GM21423 (cell line): Measurements from ENCODE around the gene NMRK2.
"Not testable (repeated sequence)": the region's sequence is repeated elsewhere in the genome, so short reads cannot be mapped to it uniquely, and the experiment has no call there.

ENCODE experiments used
- ATAC-seq: cut with Tn5 transposase; IDR thresholded peaks from one replicate; pipeline ENCODE4 v1.9.1; 2021; ENCODE audit warnings: mild to moderate bottlenecking, moderate library complexity; ENCODE audit not compliant: unreplicated experiment

NMRK2 gene

GRCh38 chr19:3936506-3937442 is 3.9 kb downstream of the NMRK2 start:
- no peak for ATAC-seq

GRCh38 chr19:3938300-3938950 is 5.6 kb downstream of the NMRK2 start:
- not testable (repeated sequence) for ATAC-seq

GRCh38 chr19:3942790-3943409 is 10.0 kb downstream of the NMRK2 start:
- no peak for ATAC-seq

DNA sequence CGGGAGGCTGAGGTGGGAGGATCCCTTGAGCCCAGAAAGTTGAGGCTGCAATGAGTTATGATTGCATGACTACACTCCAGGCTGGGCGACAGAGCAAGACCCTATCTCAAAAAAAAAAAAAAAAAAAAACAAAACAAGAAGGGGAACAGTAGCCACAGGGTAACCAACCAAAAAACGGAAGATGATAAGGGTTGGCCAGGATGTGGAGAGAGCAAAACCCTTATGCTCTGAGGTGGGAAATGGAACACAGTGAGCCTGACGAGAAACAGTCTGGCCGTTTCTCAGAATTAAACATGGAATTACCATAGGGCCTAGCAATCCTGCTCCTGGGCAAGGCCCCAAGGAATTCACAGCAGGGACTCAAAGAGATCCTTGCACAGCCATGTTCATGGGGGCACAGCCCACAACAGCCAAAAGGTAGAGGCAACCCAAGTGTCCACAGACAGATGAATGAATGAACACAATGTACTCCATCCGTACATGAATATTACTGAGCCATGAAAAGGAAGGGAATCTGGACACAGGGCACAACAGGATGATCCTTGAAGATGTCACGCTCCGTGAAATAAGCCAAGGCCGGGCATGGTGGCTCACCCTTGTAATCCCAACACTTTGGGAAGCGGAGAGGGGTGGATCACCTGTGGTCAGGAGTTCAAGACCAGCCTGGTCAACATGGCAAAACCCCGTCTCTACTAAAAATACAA is 11.3 kb downstream of the NMRK2 start:
- no peak for ATAC-seq

DNA sequence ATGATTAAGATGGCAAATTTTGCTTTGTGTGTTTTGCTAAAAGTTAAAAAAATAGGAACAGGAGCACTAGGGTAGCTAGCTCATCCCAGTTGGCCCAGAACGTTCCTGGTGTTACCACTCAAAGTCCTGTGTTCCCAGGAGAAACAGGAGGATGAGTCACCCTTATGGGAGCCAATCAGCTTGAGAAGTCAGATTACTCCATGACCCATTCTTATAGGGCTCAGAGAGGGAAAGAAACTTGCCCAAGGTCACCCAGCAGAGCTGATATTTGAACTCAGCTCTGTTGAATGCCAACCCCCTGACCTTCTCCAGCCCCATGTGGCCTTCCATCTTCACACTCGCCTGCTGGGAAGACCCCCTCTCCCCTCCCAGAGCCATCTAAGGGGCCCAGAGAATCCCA is 13.0 kb downstream of the NMRK2 start:
- no peak for ATAC-seq

DNA sequence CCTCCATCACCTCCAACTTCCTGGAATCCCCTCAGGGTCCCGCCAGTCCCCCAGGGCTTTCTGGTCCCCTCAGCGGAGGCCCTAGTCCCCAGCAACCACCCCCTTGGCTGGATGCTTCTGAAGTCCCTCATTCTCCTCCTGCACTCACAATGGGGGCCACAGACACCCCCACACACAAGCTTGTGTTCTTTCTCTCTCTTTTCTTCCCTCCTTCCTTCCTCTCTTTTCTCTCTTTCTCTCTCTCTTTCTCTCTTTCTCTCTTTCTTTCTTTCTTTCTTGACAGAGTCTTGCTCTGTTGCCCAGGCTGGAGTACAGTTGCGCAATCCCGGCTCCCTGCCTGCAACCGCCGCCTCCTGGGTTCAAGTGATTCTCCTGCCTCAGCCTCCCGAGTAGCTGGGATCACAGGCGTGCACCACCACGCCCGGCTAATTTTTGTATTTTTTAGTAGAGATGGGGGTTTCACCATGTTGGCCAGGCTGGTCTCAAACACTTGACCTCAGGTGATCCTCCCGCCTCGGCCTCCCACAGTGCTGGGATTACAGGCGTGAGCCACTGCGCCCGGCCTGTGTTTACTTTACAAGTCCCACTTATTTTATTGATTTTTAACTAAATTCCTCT is 14.6 kb downstream of the NMRK2 start:
- ATAC-seq: not testable (repeated sequence)

- no peak for ATAC-seq
These were observed 16.4 kb downstream of the NMRK2 start for GRCh38 chr19:3949294-3949693.

DNA sequence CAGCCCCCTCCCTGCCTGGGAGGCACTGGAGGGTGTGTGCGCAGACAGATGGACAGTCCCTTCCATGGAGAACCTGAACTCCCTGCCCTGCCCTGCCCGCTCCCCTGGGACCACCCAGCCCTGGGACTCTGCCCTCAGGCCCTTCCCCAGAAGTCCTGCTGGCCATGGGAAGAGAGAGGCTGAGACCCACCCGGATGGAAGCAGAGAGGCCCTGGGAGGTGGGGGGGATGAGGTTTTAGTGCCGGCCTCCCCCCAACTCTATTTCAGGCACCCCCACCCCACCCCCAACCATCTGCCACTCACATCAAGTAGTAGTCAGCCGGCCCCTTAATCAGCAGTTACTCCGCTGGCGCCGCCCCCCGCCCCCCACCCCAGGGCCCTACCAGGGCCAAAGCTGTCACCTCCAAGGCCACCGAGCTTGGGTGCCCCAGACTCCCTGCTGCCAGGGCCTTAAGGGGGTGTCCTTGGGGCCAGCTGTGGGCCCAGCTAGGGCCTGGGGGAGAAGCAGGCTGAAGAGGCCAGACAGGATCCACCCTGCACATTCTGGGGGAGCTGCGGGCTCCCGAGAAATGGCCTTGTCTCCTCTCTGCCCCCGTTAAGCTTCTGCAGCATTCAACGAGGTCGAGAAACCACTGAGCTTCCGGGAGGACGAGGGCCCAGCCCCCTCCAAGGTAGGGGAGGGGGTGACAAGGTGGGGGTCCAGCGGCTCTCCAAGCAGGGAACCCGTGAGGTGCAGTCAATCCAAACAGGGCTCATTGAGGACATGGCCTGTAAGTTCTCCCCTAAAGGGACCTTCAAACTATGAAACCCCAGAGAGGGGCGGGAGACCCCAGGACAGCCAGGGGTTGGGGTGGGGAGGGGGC is 17.4 kb downstream of the NMRK2 start:
- no peak for ATAC-seq

- no peak for ATAC-seq
These were observed 18.3 kb downstream of the NMRK2 start for GRCh38 chr19:3950871-3951861.

DNA sequence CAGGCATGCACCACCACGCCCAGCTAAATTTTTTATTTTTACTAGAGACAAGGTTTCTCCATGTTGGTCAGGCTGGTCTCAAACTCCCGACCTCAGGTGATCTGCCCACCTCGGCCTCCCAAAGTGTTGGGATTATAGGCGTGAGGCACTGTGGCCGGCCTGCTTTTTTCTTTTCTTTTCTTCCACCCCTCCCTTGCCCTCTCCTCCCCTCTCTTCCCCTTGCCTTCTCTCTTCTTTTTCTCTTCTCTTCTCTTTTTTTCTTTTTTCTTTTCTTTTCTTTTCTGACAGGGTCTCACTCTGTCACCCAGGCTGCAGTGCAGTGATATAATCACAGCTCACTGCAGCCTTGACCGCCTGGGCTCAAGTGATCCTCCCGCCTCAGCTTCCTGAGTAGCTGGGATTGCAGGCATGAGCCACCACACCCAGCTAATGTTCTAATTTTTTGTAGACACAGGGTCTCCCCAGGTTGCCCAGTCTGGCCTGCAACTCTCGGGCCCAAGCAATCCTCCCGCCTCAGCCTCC is 19.9 kb downstream of the NMRK2 start:
- not testable (repeated sequence) for ATAC-seq

DNA sequence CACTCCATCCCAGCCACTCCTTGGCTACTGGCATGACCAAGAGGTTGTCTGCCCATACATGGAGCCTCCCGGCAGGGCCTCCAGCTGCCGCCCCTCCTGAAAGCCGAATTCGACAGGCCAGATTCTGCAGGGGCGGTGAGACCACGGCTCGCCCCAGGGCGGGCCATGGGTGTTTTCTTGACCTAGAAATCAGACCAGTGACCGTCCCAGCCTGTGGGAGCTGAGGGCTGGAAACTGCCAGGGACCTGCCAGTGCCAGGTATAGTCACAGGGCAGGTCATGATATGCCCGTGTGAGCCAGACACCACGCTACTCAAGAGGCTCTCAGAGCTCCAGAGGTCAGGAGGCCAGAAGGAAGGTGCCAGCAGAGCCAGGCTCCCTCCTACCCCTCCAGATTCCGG is 21.2 kb downstream of the NMRK2 start:
- no peak for ATAC-seq

- not testable (repeated sequence) for ATAC-seq
These were observed 22.4 kb downstream of the NMRK2 start for GRCh38 chr19:3955276-3955675.

DNA sequence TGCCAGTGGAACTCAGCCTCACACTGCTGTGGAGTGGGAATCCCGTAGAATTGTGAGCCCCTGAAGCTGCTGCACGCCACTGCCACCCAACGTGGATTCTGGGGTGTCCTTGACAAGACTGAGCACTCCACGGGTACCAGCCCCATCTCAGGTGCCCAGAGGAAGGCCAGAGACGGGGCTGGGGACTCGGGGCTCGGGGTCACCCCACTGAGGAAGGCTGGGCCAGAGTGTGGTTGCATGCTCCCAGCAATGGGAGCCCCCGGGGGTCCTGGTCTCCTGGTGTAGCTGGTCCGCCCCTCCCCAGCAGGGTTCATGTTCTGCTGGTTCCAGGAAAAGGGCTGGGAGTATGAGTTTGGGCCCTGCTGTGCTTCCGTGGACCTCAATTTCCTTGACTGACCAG is 22.8 kb downstream of the NMRK2 start:
- ATAC-seq: no peak

- no peak for ATAC-seq
These were observed 26.2 kb downstream of the NMRK2 start for GRCh38 chr19:3958836-3959765.

- ATAC-seq: no peak
These were observed 26.9 kb downstream of the NMRK2 start for GRCh38 chr19:3959766-3960131.

DNA sequence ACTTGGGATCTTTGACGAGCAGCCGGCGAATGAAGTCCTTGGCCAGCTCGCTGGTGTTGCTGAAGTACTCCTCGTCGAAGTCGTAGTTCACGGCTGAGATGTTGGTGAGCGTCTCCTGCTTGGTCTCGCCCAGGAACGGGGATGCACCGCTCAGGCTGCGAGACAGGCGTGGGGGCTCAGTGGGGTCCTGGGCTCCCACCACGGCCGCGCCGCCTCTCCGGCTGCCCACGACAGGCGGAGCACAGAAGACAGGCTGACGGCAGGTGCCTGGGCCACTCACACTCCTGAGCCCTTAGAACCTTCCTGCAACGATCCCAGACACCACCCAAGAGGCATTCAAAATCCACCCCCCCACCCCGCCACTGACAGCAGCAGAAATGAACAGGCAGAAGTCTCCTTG is 28.1 kb downstream of the NMRK2 start:
- no peak for ATAC-seq
